HepG2 (cell line): ENCODE measurements around the gene ESPNL. TPM values are rescaled to one million over a fixed set of nuclear protein-coding genes. Genes with fewer than 3 reads are reported as not detected.

Experiments
- ARID3A ChIP-seq: IDR thresholded peaks from 2 replicates; pipeline ENCODE4 v1.6.1; 2012; ENCODE audit warnings: low read depth, low read length, improper control_type of control experiment
- CTCF ChIP-seq: sonication (generic); formaldehyde crosslinking; IDR thresholded peaks from 2 replicates; pipeline ENCODE4 v1.5.0; 2020; ENCODE audit warnings: mild to moderate bottlenecking, missing genetic modification reagents, moderate library complexity
- E2F2 ChIP-seq: sonication (generic); formaldehyde crosslinking; IDR thresholded peaks from 2 replicates; pipeline ENCODE4 v1.4.0; 2020; ENCODE audit warnings: missing genetic modification reagents, borderline replicate concordance
- HES4 ChIP-seq: sonication (generic); formaldehyde crosslinking; IDR thresholded peaks from 2 replicates; pipeline ENCODE4 v1.9.0; 2021; ENCODE audit warnings: mild to moderate bottlenecking, missing genetic modification reagents, borderline replicate concordance
- NFIB ChIP-seq: sonication (generic); formaldehyde crosslinking; IDR thresholded peaks from 2 replicates; pipeline ENCODE4 v1.9.0; 2021; ENCODE audit warnings: missing genetic modification reagents, mild to moderate bottlenecking, borderline replicate concordance
- NFKB2 ChIP-seq: sonication (generic); formaldehyde crosslinking; IDR thresholded peaks from 2 replicates; pipeline ENCODE4 v1.4.0; 2020; ENCODE audit warnings: missing genetic modification reagents, borderline replicate concordance
- PATZ1 ChIP-seq: sonication (generic); formaldehyde crosslinking; IDR thresholded peaks from 2 replicates; pipeline ENCODE4 v1.4.0; 2020; ENCODE audit warnings: missing genetic modification reagents
- RXRA ChIP-seq: sonication (generic); formaldehyde crosslinking; IDR thresholded peaks from 2 replicates; pipeline ENCODE4 v1.5.1; 2020; ENCODE audit warnings: missing genetic modification reagents
- TMF1 ChIP-seq: sonication (generic); formaldehyde crosslinking; IDR thresholded peaks from 2 replicates; pipeline ENCODE4 v1.8.1; 2022; ENCODE audit warnings: low read depth, missing genetic modification reagents
- ZBTB3 ChIP-seq: sonication (generic); formaldehyde crosslinking; IDR thresholded peaks from 2 replicates; pipeline ENCODE4 v1.4.0; 2020; ENCODE audit warnings: low read depth, mild to moderate bottlenecking, moderate library complexity, missing genetic modification reagents, borderline replicate concordance
- ZNF18 ChIP-seq: sonication (generic); formaldehyde crosslinking; IDR thresholded peaks from 2 replicates; pipeline ENCODE4 v1.8.0; 2022; ENCODE audit warnings: mild to moderate bottlenecking, missing genetic modification reagents; ENCODE audit not compliant: insufficient replicate concordance
- ZNF264 ChIP-seq: sonication (generic); formaldehyde crosslinking; IDR thresholded peaks from 2 replicates; pipeline ENCODE4 v1.4.0; 2020; ENCODE audit warnings: missing genetic modification reagents
- ZNF33B ChIP-seq: sonication (generic); formaldehyde crosslinking; IDR thresholded peaks from 2 replicates; pipeline ENCODE4 v1.5.1; 2020; ENCODE audit warnings: mild to moderate bottlenecking, missing genetic modification reagents
- ZNF496 ChIP-seq: sonication (generic); formaldehyde crosslinking; IDR thresholded peaks from 2 replicates; pipeline ENCODE4 v1.8.1; 2023; ENCODE audit warnings: mild to moderate bottlenecking, moderate library complexity, missing genetic modification reagents; ENCODE audit not compliant: insufficient replicate concordance
- ZNF563 ChIP-seq: sonication (generic); formaldehyde crosslinking; IDR thresholded peaks from 2 replicates; pipeline ENCODE4 v1.8.0; 2022; ENCODE audit warnings: mild to moderate bottlenecking, moderate library complexity, missing genetic modification reagents
- ZNF607 ChIP-seq: sonication (generic); formaldehyde crosslinking; IDR thresholded peaks from 2 replicates; pipeline ENCODE4 v1.5.1; 2020; ENCODE audit warnings: missing genetic modification reagents, mild to moderate bottlenecking, borderline replicate concordance
- ZNF672 ChIP-seq: sonication (generic); formaldehyde crosslinking; IDR thresholded peaks from 2 replicates; pipeline ENCODE4 v1.8.1; 2022; ENCODE audit warnings: missing genetic modification reagents
- ZNF784 ChIP-seq: sonication (generic); formaldehyde crosslinking; IDR thresholded peaks from 2 replicates; pipeline ENCODE4 v1.5.1; 2020; ENCODE audit warnings: missing genetic modification reagents, mild to moderate bottlenecking, borderline replicate concordance
- polyA plus RNA-seq, 8 experiments: library from polyadenylated mRNA; depleted of rRNA in 3 of 8; stranded (reverse) in 7 of 8; unstranded in 1 of 8; fragments of >200 nt; fragmentation: Illumina TruSeq in 4 of 8; extraction: Trizol in 4 of 8; gene quantifications; 2 replicates each; pipeline versions ENCODE4 v1.2.1 to v1.2.3, GENCODE V29; 2011 to 2016; ENCODE audit warnings: low read depth in 4 of 8, missing spikeins in 1 of 8, mixed read lengths in 1 of 8; ENCODE audit not compliant: insufficient read depth in 1 of 8
- total RNA-seq, 5 experiments: library from RNA; depleted of rRNA; stranded (reverse); fragments of >200 nt; fragmentation: Illumina TruSeq; extraction: Trizol; gene quantifications; 2 replicates each; pipeline ENCODE4 v1.2.3, GENCODE V29; 2016; ENCODE audit warnings: low read depth in 1 of 5

The ESPNL gene
- total and polyA plus RNA-seq, 2 of the 13 experiments (the other 11 are each of a cell fraction or from before 2014, with no cell fraction given), result 0.45 to 0.80 TPM

GRCh38 chr2:238139196-238140039, 39.3 kb downstream of the ESPNL start (continued):
- TF ChIP-seq E2F2 (CRISPR knock-in tag), result no peak
- TF ChIP-seq RXRA (CRISPR knock-in tag), result peak; percentile 81
- no peak for TF ChIP-seq HES4 (CRISPR knock-in tag)
- no peak for TF ChIP-seq TMF1 (CRISPR knock-in tag)
- TF ChIP-seq NFIB (CRISPR knock-in tag), result no peak
- no peak for TF ChIP-seq ZNF33B (CRISPR knock-in tag)
- TF ChIP-seq PATZ1 (CRISPR knock-in tag), result 0 out of 2 replicates have a peak, but pooled peaks have one; percentile 15
- TF ChIP-seq ARID3A, result no peak
- TF ChIP-seq ZNF607, result no peak
- peak; percentile 74 for TF ChIP-seq CTCF
- no peak for TF ChIP-seq ZNF672
- no peak for TF ChIP-seq ZNF18 (CRISPR knock-in tag)
- TF ChIP-seq ZBTB3 (CRISPR knock-in tag), result no peak
- no peak for TF ChIP-seq ZNF784 (CRISPR knock-in tag)
- TF ChIP-seq ZNF496 (CRISPR knock-in tag), result no peak
- TF ChIP-seq ZNF264 (CRISPR knock-in tag), result no peak
- TF ChIP-seq ZNF563, result no peak
- 0 out of 2 replicates have a peak, but pooled peaks have one; percentile 37 for TF ChIP-seq NFKB2
